ENCODE measurements around the gene SKAP1. TPM values are rescaled to one million over a fixed set of nuclear protein-coding genes. Genes with fewer than 3 reads are reported as not detected.
"Not testable (repeated sequence)": the region's sequence is repeated elsewhere in the genome, so short reads cannot be mapped to it uniquely, and the experiment has no call there.

The SKAP1 gene
- polyA plus RNA-seq, 3 donors, result 9.0 to 9.9 (median 9.6) TPM

GRCh38 chr17:48453447-48453846 is 23.4 kb upstream of the SKAP1 start:
- no peak for DNase-seq

- DNase-seq, result no peak
These were observed 21.5 kb upstream of the SKAP1 start for GRCh38 chr17:48451489-48451888.

- DNase-seq, result not testable (repeated sequence)
These were observed 19.3 kb upstream of the SKAP1 start for GRCh38 chr17:48449335-48449734.

- DNase-seq, result no peak
These were observed 15.2 kb upstream of the SKAP1 start for GRCh38 chr17:48445248-48445620.

- DNase-seq, result no peak
These were observed 14.7 kb upstream of the SKAP1 start for GRCh38 chr17:48444516-48445247.

GRCh38 chr17:48443712-48444111 is 13.7 kb upstream of the SKAP1 start:
- no peak for DNase-seq

GRCh38 chr17:48442819-48443218 is 12.8 kb upstream of the SKAP1 start:
- DNase-seq, result no peak

- no peak for DNase-seq
These were observed 11.8 kb upstream of the SKAP1 start for GRCh38 chr17:48441862-48442261.

- DNase-seq, result no peak
These were observed 11.3 kb upstream of the SKAP1 start for GRCh38 chr17:48441231-48441711.

- no peak for DNase-seq
These were observed 10.7 kb upstream of the SKAP1 start for GRCh38 chr17:48440669-48441068.

- peak; percentile 67 for DNase-seq
These were observed 10.0 kb upstream of the SKAP1 start for GRCh38 chr17:48439875-48440505.

- DNase-seq, result no peak
These were observed 9.3 kb upstream of the SKAP1 start for GRCh38 chr17:48439110-48439850.

- DNase-seq, result no peak
These were observed 8.6 kb upstream of the SKAP1 start for GRCh38 chr17:48438516-48439061.

GRCh38 chr17:48433896-48434295 is 3.9 kb upstream of the SKAP1 start:
- DNase-seq, result no peak

- no peak for DNase-seq
These were observed 3.1 kb upstream of the SKAP1 start for GRCh38 chr17:48432820-48433775.

GRCh38 chr17:48429156-48429555 is 858 bp downstream of the SKAP1 start:
- no peak for DNase-seq

- no peak for DNase-seq
These were observed 2.4 kb downstream of the SKAP1 start for GRCh38 chr17:48427598-48427997.

GRCh38 chr17:48426761-48427500 is 3.1 kb downstream of the SKAP1 start:
- no peak for DNase-seq

- no peak for DNase-seq
These were observed 3.9 kb downstream of the SKAP1 start for GRCh38 chr17:48426019-48426665.

GRCh38 chr17:48422060-48422459 is 8.0 kb downstream of the SKAP1 start:
- not testable (repeated sequence) for DNase-seq

All from renal pelvis (tissue), 4 donors.